H9 (cell line): Measurements from ENCODE around the gene SH3GL3. TPM values are rescaled to one million over a fixed set of nuclear protein-coding genes. Genes with fewer than 3 reads are reported as not detected.
A peak's percentile ranks its signal among the peaks of the same experiment; 100 is the strongest.

ENCODE experiments used
- DNase-seq: peaks from one replicate; pipeline ENCODE4 v3.0.0-alpha.2; 2017
- H2AFZ ChIP-seq: one replicate; pipeline ENCODE4 v1.6.1; 2013; ENCODE audit warnings: mild to moderate bottlenecking, low read length, control low read depth, moderate library complexity
- H2AK5ac ChIP-seq: 2 replicates; pipeline ENCODE4 v1.6.1; 2013; ENCODE audit warnings: low read length, control low read depth, mixed read lengths; ENCODE audit not compliant: insufficient read length
- H2BK120ac ChIP-seq: one replicate; pipeline ENCODE4 v1.6.1; 2013; ENCODE audit warnings: low read depth, mild to moderate bottlenecking, low read length, control low read depth, inconsistent platforms; ENCODE audit not compliant: poor library complexity, severe bottlenecking
- H2BK12ac ChIP-seq: 2 replicates; pipeline ENCODE4 v1.6.1; 2013; ENCODE audit warnings: low read length, control low read depth, mixed read lengths, low read depth; ENCODE audit not compliant: insufficient read length
- H2BK15ac ChIP-seq: 2 replicates; pipeline ENCODE4 v1.6.1; 2013; ENCODE audit warnings: low read depth, low read length, control low read depth
- H2BK20ac ChIP-seq: one replicate; pipeline ENCODE4 v1.6.1; 2013; ENCODE audit warnings: low read depth, mild to moderate bottlenecking, low read length, control low read depth, inconsistent platforms; ENCODE audit not compliant: poor library complexity, severe bottlenecking
- H2BK5ac ChIP-seq: 2 replicates; pipeline ENCODE4 v1.6.1; 2013; ENCODE audit warnings: low read length, control low read depth, mixed read lengths; ENCODE audit not compliant: insufficient read length
- H3K14ac ChIP-seq: 2 replicates; pipeline ENCODE4 v1.6.1; 2013; ENCODE audit warnings: low read length, control low read depth; ENCODE audit not compliant: insufficient read depth
- H3K18ac ChIP-seq: 2 replicates; pipeline ENCODE4 v1.6.1; 2013; ENCODE audit warnings: low read depth, mild to moderate bottlenecking, mixed read lengths, low read length, control low read depth; ENCODE audit not compliant: insufficient read length
- H3K23ac ChIP-seq: 2 replicates; pipeline ENCODE4 v1.6.1; 2013; ENCODE audit warnings: low read length, control low read depth, mixed read lengths, low read depth; ENCODE audit not compliant: insufficient read length
- H3K23me2 ChIP-seq: 2 replicates; pipeline ENCODE4 v1.6.1; 2013; ENCODE audit warnings: low read depth, mild to moderate bottlenecking, mixed read lengths, low read length, control low read depth; ENCODE audit not compliant: insufficient read length, poor library complexity, severe bottlenecking
- H3K27ac ChIP-seq: 2 replicates; pipeline ENCODE4 v1.5.1; 2013; ENCODE audit warnings: low read length, control low read depth, mixed read lengths, low read depth; ENCODE audit not compliant: insufficient read length
- H3K27me3 ChIP-seq: 2 replicates; pipeline ENCODE4 v1.6.1; 2013; ENCODE audit warnings: low read length, control low read depth, inconsistent platforms; ENCODE audit not compliant: insufficient read depth
- H3K4ac ChIP-seq: 2 replicates; pipeline ENCODE4 v1.6.1; 2013; ENCODE audit warnings: low read depth, mild to moderate bottlenecking, control low read depth, inconsistent platforms, low read length, moderate library complexity
- H3K4me1 ChIP-seq: 2 replicates; pipeline ENCODE4 v1.6.1; 2013; ENCODE audit warnings: low read length, control low read depth, inconsistent platforms; ENCODE audit not compliant: insufficient read depth
- H3K4me2 ChIP-seq: 2 replicates; pipeline ENCODE4 v1.6.1; 2013; ENCODE audit warnings: low read length, control low read depth, mixed read lengths; ENCODE audit not compliant: insufficient read length, insufficient read depth
- H3K56ac ChIP-seq: 2 replicates; pipeline ENCODE4 v1.6.1; 2013; ENCODE audit warnings: low read depth, mild to moderate bottlenecking, mixed read lengths, low read length, control low read depth; ENCODE audit not compliant: insufficient read length
- H3K79me1 ChIP-seq: 2 replicates; pipeline ENCODE4 v1.6.1; 2013; ENCODE audit warnings: low read depth, mild to moderate bottlenecking, moderate library complexity, low read length, control low read depth, inconsistent platforms; ENCODE audit not compliant: insufficient read depth, poor library complexity, severe bottlenecking
- H3K79me2 ChIP-seq: 2 replicates; pipeline ENCODE4 v1.6.1; 2013; ENCODE audit warnings: low read length, control low read depth, inconsistent platforms; ENCODE audit not compliant: insufficient read depth
- H3K9ac ChIP-seq: 2 replicates; pipeline ENCODE4 v1.6.1; 2013; ENCODE audit warnings: low read length, control low read depth, mixed read lengths; ENCODE audit not compliant: insufficient read length; ENCODE audit errors: extremely low read depth
- H3K9me3 ChIP-seq: one replicate; pipeline ENCODE4 v1.6.1; 2013; ENCODE audit warnings: low read depth, low read length, inconsistent platforms; ENCODE audit not compliant: control insufficient read depth
- H3T11ph ChIP-seq: one replicate; pipeline ENCODE4 v1.6.1; 2013; ENCODE audit warnings: mild to moderate bottlenecking, low read length, control low read depth, inconsistent platforms
- H4K20me1 ChIP-seq: one replicate; pipeline ENCODE4 v1.6.1; 2013; ENCODE audit not compliant: control insufficient read depth, insufficient read length, insufficient read depth
- H4K5ac ChIP-seq: 2 replicates; pipeline ENCODE4 v1.6.1; 2013; ENCODE audit warnings: low read depth, mild to moderate bottlenecking, mixed read lengths, low read length, control low read depth; ENCODE audit not compliant: insufficient read length
- H4K8ac ChIP-seq: replicated peaks from 2 replicates; pipeline ENCODE4 v1.6.1; 2013; ENCODE audit warnings: low read length, control low read depth, mixed read lengths, low read depth; ENCODE audit not compliant: insufficient read length
- H4K91ac ChIP-seq: 2 replicates; pipeline ENCODE4 v1.6.1; 2013; ENCODE audit warnings: low read depth, mild to moderate bottlenecking, moderate library complexity, mixed read lengths, low read length, control low read depth; ENCODE audit not compliant: insufficient read length
- H3K27ac Mint-ChIP-seq, 3 experiments: 2 replicates in 2 of 3; 3 replicates in 1 of 3; pipeline ENCODE4 v1.8.0; 2020 to 2021; ENCODE audit warnings: mixed read lengths in 3 of 3, mild to moderate bottlenecking in 1 of 3, moderate library complexity in 1 of 3
- H3K27me3 Mint-ChIP-seq: 2 replicates; pipeline ENCODE4 v1.8.0; 2021; ENCODE audit warnings: low read depth, mild to moderate bottlenecking, moderate library complexity, mixed read lengths
- H3K36me3 Mint-ChIP-seq, 3 experiments: 2 replicates in 2 of 3; 3 replicates in 1 of 3; pipeline ENCODE4 v1.8.0; 2020 to 2021; ENCODE audit warnings: low read depth in 3 of 3, mixed read lengths in 3 of 3; ENCODE audit not compliant: insufficient read depth in 1 of 3
- H3K4me1 Mint-ChIP-seq, 2 experiments: 2 replicates each; pipeline ENCODE4 v1.8.0; 2020; ENCODE audit warnings: mixed read lengths in 2 of 2
- H3K4me3 Mint-ChIP-seq, 2 experiments: 2 replicates in 1 of 2; 3 replicates in 1 of 2; pipeline ENCODE4 v1.8.0; 2020 to 2021; ENCODE audit warnings: mild to moderate bottlenecking in 2 of 2, mixed read lengths in 2 of 2, moderate library complexity in 1 of 2
- H3K9me3 Mint-ChIP-seq, 2 experiments: 2 replicates in 1 of 2; 3 replicates in 1 of 2; pipeline ENCODE4 v1.8.0; 2020; ENCODE audit warnings: mild to moderate bottlenecking in 2 of 2, mixed read lengths in 2 of 2, moderate library complexity in 1 of 2
- WGBS: extraction: QIAGEN DNeasy Blood & Tissue Kit; methylation state at CpG from one replicate; pipeline ENCODE4 v1.1.7; 2013; ENCODE audit warnings: missing lambda C conversion rate, low lambda C conversion rate, mixed read lengths; ENCODE audit not compliant: insufficient read length; ENCODE audit errors: extremely low coverage; 5-methylcytosine and 5-hydroxymethylcytosine counted together
- total RNA-seq: library from RNA; stranded (reverse); gene quantifications from 2 replicates; pipeline ENCODE4 v1.2.1, GENCODE V29; 2021
- TF ChIP-seq, protein P1 (sequence below): fragments of 200-600 bp; sonication (generic); conservative IDR thresholded peaks from 3 replicates; pipeline ENCODE4 v1.8.0; 2021; ENCODE audit warnings: antibody characterized with exemption, mild to moderate bottlenecking

SH3GL3 gene
- total RNA-seq, 1 experiment from 2014 or later, result 11.2 TPM

DNA sequence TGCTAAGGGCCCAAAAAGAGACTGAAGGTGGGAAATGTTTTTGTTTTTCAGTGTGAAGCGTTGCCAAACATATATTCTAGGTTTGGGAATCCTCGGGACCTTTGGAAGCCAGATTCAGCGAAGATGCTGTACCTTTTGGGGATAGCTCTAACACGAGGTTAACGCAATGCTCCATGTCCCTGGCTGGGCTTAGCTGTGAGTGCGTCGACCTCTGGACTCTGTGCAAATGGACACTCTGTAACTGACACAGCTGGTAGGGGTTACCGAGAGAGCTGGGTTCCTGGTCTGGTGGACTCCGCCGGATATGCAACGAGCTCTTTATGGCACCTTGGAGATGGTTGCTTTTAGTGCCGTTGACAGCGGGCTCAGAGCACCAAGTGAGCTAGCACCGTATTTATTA, 724 bp upstream of the SH3GL3 start:
- no peak overlapping the region for H3K56ac ChIP-seq
- Mint-ChIP-seq H3K27ac (no peak overlapping the region), H3K4me3 (peak overlapping the region; percentile 83 to 94), H3K36me3 (no peaks in the 10 kb centered on the region; a peak in 1 of 7 replicates), H3K9me3 (peaks cover 0 to 2% of the 10 kb centered on the region in 2 experiments; a peak in 1 of 5 replicates), H3K27me3 (peaks cover 33% of the 10 kb centered on the region), H3K4me1 (peaks cover 13 to 22% of the 10 kb centered on the region in 2 experiments)
- TF ChIP-seq, protein P1, sequence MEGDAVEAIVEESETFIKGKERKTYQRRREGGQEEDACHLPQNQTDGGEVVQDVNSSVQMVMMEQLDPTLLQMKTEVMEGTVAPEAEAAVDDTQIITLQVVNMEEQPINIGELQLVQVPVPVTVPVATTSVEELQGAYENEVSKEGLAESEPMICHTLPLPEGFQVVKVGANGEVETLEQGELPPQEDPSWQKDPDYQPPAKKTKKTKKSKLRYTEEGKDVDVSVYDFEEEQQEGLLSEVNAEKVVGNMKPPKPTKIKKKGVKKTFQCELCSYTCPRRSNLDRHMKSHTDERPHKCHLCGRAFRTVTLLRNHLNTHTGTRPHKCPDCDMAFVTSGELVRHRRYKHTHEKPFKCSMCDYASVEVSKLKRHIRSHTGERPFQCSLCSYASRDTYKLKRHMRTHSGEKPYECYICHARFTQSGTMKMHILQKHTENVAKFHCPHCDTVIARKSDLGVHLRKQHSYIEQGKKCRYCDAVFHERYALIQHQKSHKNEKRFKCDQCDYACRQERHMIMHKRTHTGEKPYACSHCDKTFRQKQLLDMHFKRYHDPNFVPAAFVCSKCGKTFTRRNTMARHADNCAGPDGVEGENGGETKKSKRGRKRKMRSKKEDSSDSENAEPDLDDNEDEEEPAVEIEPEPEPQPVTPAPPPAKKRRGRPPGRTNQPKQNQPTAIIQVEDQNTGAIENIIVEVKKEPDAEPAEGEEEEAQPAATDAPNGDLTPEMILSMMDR, result no peak
- no peak overlapping the region for H4K5ac ChIP-seq
- H2AFZ ChIP-seq, result no peak overlapping the region
- H3K79me2 ChIP-seq, result no peaks in the 10 kb centered on the region
- WGBS, result no CpG with 5 or more reads among the region's 14 CpGs
- H2BK120ac ChIP-seq, result no peak overlapping the region
- H4K91ac ChIP-seq, result no peak overlapping the region
- no peak overlapping the region for H3K9ac ChIP-seq
- H3K23ac ChIP-seq, result no peak overlapping the region
- H3K4ac ChIP-seq, result no peak overlapping the region
- H3K27ac ChIP-seq, result no peak overlapping the region
- H3K4me1 ChIP-seq, result no peaks in the 10 kb centered on the region
- DNase-seq, result no peak
- H2BK15ac ChIP-seq, result no peak overlapping the region
- H3K9me3 ChIP-seq, result no peaks in the 10 kb centered on the region
- H3K27me3 ChIP-seq, result no peaks in the 10 kb centered on the region; the same call in 1 of the 2 replicates
- H2BK12ac ChIP-seq, result no peak overlapping the region
- H3K18ac ChIP-seq, result no peak overlapping the region
- no peak overlapping the region for H2BK20ac ChIP-seq
- no peak overlapping the region for H3K14ac ChIP-seq
- no peaks in the 10 kb centered on the region for H3K79me1 ChIP-seq
- H4K20me1 ChIP-seq, result no peaks in the 10 kb centered on the region
- peak overlapping the region; percentile 79 for H3K4me2 ChIP-seq
- H3T11ph ChIP-seq, result no peak overlapping the region
- H2AK5ac ChIP-seq, result no peak overlapping the region
- no peak overlapping the region for H2BK5ac ChIP-seq
- no peak overlapping the region for H4K8ac ChIP-seq
- peaks cover 9% of the 10 kb centered on the region for H3K23me2 ChIP-seq
